Kidney (tissue), 14 donors: ENCODE measurements around the gene IKZF2. TPM values are rescaled to one million over a fixed set of nuclear protein-coding genes. Genes with fewer than 3 reads are reported as not detected.

Experiments
- DNase-seq, 5 donors: peaks; one replicate each; pipeline ENCODE4 v3.0.0-alpha.2; 2013 to 2020
- FAIRE-seq: peaks from 2 replicates; lab custom pipeline; 2012; peaks lifted over from hg19 to GRCh38; lab: Jason Lieb, UNC
- H3K27ac ChIP-seq, 2 donors: one replicate each; pipeline ENCODE4 v1.7.0; 2013; ENCODE audit warnings: low read depth in 2 of 2, low read length in 2 of 2, inconsistent platforms in 1 of 2
- H3K27me3 ChIP-seq: one replicate; pipeline ENCODE4 v1.7.1; 2013; ENCODE audit warnings: low read length, inconsistent platforms; ENCODE audit not compliant: control insufficient read depth, insufficient read depth
- H3K36me3 ChIP-seq, 3 donors: one replicate each; pipeline versions ENCODE4 v1.7.0 to v1.7.1; 2013; ENCODE audit warnings: low read length in 3 of 3, control low read depth in 1 of 3, inconsistent platforms in 1 of 3; ENCODE audit not compliant: insufficient read depth in 3 of 3, control insufficient read depth in 2 of 3
- H3K4me1 ChIP-seq, 3 donors: one replicate each; pipeline versions ENCODE4 v1.7.0 to v1.7.1; 2013; ENCODE audit warnings: low read length in 3 of 3, inconsistent platforms in 1 of 3, low read depth in 1 of 3; ENCODE audit not compliant: control insufficient read depth in 2 of 3, insufficient read depth in 2 of 3
- H3K4me3 ChIP-seq, 3 donors: one replicate each; pipeline versions ENCODE4 v1.7.0 to v1.8.1; 2013; ENCODE audit warnings: low read length in 3 of 3, control low read depth in 1 of 3, inconsistent platforms in 1 of 3
- H3K9ac ChIP-seq, 3 donors: one replicate each; pipeline versions ENCODE4 v1.7.0 to v1.7.1; 2013; ENCODE audit warnings: low read length in 3 of 3, control low read depth in 1 of 3, inconsistent platforms in 1 of 3
- H3K9me3 ChIP-seq, 3 donors: one replicate each; pipeline versions ENCODE4 v1.7.0 to v1.7.1; 2013; ENCODE audit warnings: low read length in 3 of 3, control low read depth in 1 of 3, inconsistent platforms in 1 of 3; ENCODE audit not compliant: control insufficient read depth in 2 of 3, insufficient read depth in 1 of 3
- intact Hi-C: fragments of 100-400 bp; cut with DNase I; formaldehyde crosslinking; loops from one replicate; pipeline ENCODE4 v1.11.1; 2022
- polyA plus RNA-seq: library from polyadenylated mRNA; stranded (reverse); fragments of 350-450 nt; fragmentation: Illumina TruSeq; extraction: RNeasy Lipid Tissue Mini Kit (QIAGEN cat#74804); gene quantifications from one replicate; pipeline ENCODE4 v1.2.3, GENCODE V29; 2014; ENCODE audit warnings: low read depth, low replicate concordance; ENCODE audit not compliant: insufficient read depth
- total RNA-seq: library from RNA; stranded (reverse); fragmentation: NEBNext Ultra II Directional; extraction: Animal tissue kit (Norgen Biotek cat#: 25700); gene quantifications from one replicate; pipeline ENCODE4 v1.2.1, GENCODE V29; 2021
- TF ChIP-seq, protein P1 (sequence below): IDR thresholded peaks from 3 replicates; pipeline ENCODE4 v1.5.1; 2012; ENCODE audit warnings: mild to moderate bottlenecking, moderate library complexity, borderline replicate concordance; ENCODE audit not compliant: insufficient read depth; ENCODE audit errors: extremely low read depth
- donor health status: control.
- donor health status: control.
- donor health status: control.
- donor health status: control.
- donor health status: control.
- donor health status: DM: yes; HTN: yes; CAD: no.
- donor health status: Normal renal cell carcinoma (clear cell type).

IKZF2 gene
- total and polyA plus RNA-seq, 2 donors from 2014 or later: 0.75 to 12.4 TPM

- FAIRE-seq (no peak), DNase-seq (no peak)
- no peaks in the 10 kb centered on the region for H3K27me3 ChIP-seq
- no peaks in the 10 kb centered on the region for H3K4me1 ChIP-seq
- intact Hi-C loops: no loop called here
- H3K4me3 ChIP-seq: no peak overlapping the region
- H3K9ac ChIP-seq: no peak overlapping the region
- TF ChIP-seq, protein P1, sequence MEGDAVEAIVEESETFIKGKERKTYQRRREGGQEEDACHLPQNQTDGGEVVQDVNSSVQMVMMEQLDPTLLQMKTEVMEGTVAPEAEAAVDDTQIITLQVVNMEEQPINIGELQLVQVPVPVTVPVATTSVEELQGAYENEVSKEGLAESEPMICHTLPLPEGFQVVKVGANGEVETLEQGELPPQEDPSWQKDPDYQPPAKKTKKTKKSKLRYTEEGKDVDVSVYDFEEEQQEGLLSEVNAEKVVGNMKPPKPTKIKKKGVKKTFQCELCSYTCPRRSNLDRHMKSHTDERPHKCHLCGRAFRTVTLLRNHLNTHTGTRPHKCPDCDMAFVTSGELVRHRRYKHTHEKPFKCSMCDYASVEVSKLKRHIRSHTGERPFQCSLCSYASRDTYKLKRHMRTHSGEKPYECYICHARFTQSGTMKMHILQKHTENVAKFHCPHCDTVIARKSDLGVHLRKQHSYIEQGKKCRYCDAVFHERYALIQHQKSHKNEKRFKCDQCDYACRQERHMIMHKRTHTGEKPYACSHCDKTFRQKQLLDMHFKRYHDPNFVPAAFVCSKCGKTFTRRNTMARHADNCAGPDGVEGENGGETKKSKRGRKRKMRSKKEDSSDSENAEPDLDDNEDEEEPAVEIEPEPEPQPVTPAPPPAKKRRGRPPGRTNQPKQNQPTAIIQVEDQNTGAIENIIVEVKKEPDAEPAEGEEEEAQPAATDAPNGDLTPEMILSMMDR: no peak
- H3K9me3 ChIP-seq: no peaks in the 10 kb centered on the region
- no peak overlapping the region for H3K27ac ChIP-seq
- H3K36me3 ChIP-seq: no peaks in the 10 kb centered on the region
Observed at GRCh38 chr2:212994976-212995375, 156.4 kb downstream of the IKZF2 start.

DNA sequence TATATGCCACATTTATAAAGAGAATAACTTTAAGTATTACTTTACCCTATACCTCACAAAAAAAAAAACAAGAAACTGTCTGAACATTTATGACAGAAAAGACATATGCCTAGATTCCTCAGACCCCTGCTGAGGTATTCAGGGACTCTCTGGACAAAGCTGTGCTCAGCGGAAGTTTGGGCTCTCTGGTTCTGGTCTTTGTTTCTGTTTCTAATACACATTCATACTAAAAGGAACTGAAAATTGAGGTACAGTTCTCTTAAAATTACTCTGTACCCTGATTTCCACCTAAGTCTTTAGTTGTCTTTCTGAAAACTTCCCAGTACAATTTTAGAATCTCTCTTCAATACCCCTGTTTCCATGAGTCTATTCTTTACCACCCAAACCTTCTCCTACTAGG, 160.3 kb downstream of the IKZF2 start:
- DNase-seq: no peak
- H3K27ac ChIP-seq: no peak overlapping the region
- no peaks in the 10 kb centered on the region for H3K4me1 ChIP-seq
- H3K9me3 ChIP-seq: no peaks in the 10 kb centered on the region
- FAIRE-seq: no peak
- no peak overlapping the region for H3K9ac ChIP-seq
- H3K4me3 ChIP-seq: no peak overlapping the region
- TF ChIP-seq, protein P1: no peak
- H3K36me3 ChIP-seq: no peaks in the 10 kb centered on the region
- intact Hi-C loops: no loop called here
- no peaks in the 10 kb centered on the region for H3K27me3 ChIP-seq

GRCh38 chr2:212990697-212991096, 160.7 kb downstream of the IKZF2 start:
- Histone ChIP-seq H3K9me3 (no peaks in the 10 kb centered on the region), H3K4me3 (no peak overlapping the region), H3K27ac (no peak overlapping the region), H3K4me1 (no peaks in the 10 kb centered on the region), H3K9ac (no peak overlapping the region), H3K36me3 (no peaks in the 10 kb centered on the region), H3K27me3 (no peaks in the 10 kb centered on the region)
- intact Hi-C loops: no loop called here
- TF ChIP-seq, protein P1: no peak
- DNase-seq: no peak
- FAIRE-seq: no peak

- H3K36me3 ChIP-seq: no peaks in the 10 kb centered on the region
- no peak overlapping the region for H3K4me3 ChIP-seq
- no peak overlapping the region for H3K27ac ChIP-seq
- H3K4me1 ChIP-seq: no peaks in the 10 kb centered on the region
- TF ChIP-seq, protein P1: no peak
- FAIRE-seq (no peak), DNase-seq (no peak)
- no peak overlapping the region for H3K9ac ChIP-seq
- no peaks in the 10 kb centered on the region for H3K27me3 ChIP-seq
- intact Hi-C loops: no loop called here
- H3K9me3 ChIP-seq: no peaks in the 10 kb centered on the region
Observed at GRCh38 chr2:212987492-212987891, 163.9 kb downstream of the IKZF2 start.
